H9 (cell line): ENCODE measurements around the gene STAT1. TPM values are rescaled to one million over a fixed set of nuclear protein-coding genes. Genes with fewer than 3 reads are reported as not detected.

Source experiments
- DNase-seq: peaks from one replicate; pipeline ENCODE4 v3.0.0-alpha.2; 2017
- H2AFZ ChIP-seq: one replicate; pipeline ENCODE4 v1.6.1; 2013; ENCODE audit warnings: mild to moderate bottlenecking, low read length, control low read depth, moderate library complexity
- H2AK5ac ChIP-seq: 2 replicates; pipeline ENCODE4 v1.6.1; 2013; ENCODE audit warnings: low read length, control low read depth, mixed read lengths; ENCODE audit not compliant: insufficient read length
- H2BK120ac ChIP-seq: one replicate; pipeline ENCODE4 v1.6.1; 2013; ENCODE audit warnings: low read depth, mild to moderate bottlenecking, low read length, control low read depth, inconsistent platforms; ENCODE audit not compliant: poor library complexity, severe bottlenecking
- H2BK12ac ChIP-seq: 2 replicates; pipeline ENCODE4 v1.6.1; 2013; ENCODE audit warnings: low read length, control low read depth, mixed read lengths, low read depth; ENCODE audit not compliant: insufficient read length
- H2BK15ac ChIP-seq: 2 replicates; pipeline ENCODE4 v1.6.1; 2013; ENCODE audit warnings: low read depth, low read length, control low read depth
- H2BK20ac ChIP-seq: one replicate; pipeline ENCODE4 v1.6.1; 2013; ENCODE audit warnings: low read depth, mild to moderate bottlenecking, low read length, control low read depth, inconsistent platforms; ENCODE audit not compliant: poor library complexity, severe bottlenecking
- H2BK5ac ChIP-seq: 2 replicates; pipeline ENCODE4 v1.6.1; 2013; ENCODE audit warnings: low read length, control low read depth, mixed read lengths; ENCODE audit not compliant: insufficient read length
- H3K14ac ChIP-seq: 2 replicates; pipeline ENCODE4 v1.6.1; 2013; ENCODE audit warnings: low read length, control low read depth; ENCODE audit not compliant: insufficient read depth
- H3K18ac ChIP-seq: 2 replicates; pipeline ENCODE4 v1.6.1; 2013; ENCODE audit warnings: low read depth, mild to moderate bottlenecking, mixed read lengths, low read length, control low read depth; ENCODE audit not compliant: insufficient read length
- H3K23ac ChIP-seq: 2 replicates; pipeline ENCODE4 v1.6.1; 2013; ENCODE audit warnings: low read length, control low read depth, mixed read lengths, low read depth; ENCODE audit not compliant: insufficient read length
- H3K23me2 ChIP-seq: 2 replicates; pipeline ENCODE4 v1.6.1; 2013; ENCODE audit warnings: low read depth, mild to moderate bottlenecking, mixed read lengths, low read length, control low read depth; ENCODE audit not compliant: insufficient read length, poor library complexity, severe bottlenecking
- H3K27ac ChIP-seq: 2 replicates; pipeline ENCODE4 v1.5.1; 2013; ENCODE audit warnings: low read length, control low read depth, mixed read lengths, low read depth; ENCODE audit not compliant: insufficient read length
- H3K27me3 ChIP-seq: 2 replicates; pipeline ENCODE4 v1.6.1; 2013; ENCODE audit warnings: low read length, control low read depth, inconsistent platforms; ENCODE audit not compliant: insufficient read depth
- H3K4ac ChIP-seq: 2 replicates; pipeline ENCODE4 v1.6.1; 2013; ENCODE audit warnings: low read depth, mild to moderate bottlenecking, control low read depth, inconsistent platforms, low read length, moderate library complexity
- H3K4me1 ChIP-seq: 2 replicates; pipeline ENCODE4 v1.6.1; 2013; ENCODE audit warnings: low read length, control low read depth, inconsistent platforms; ENCODE audit not compliant: insufficient read depth
- H3K4me2 ChIP-seq: 2 replicates; pipeline ENCODE4 v1.6.1; 2013; ENCODE audit warnings: low read length, control low read depth, mixed read lengths; ENCODE audit not compliant: insufficient read length, insufficient read depth
- H3K56ac ChIP-seq: 2 replicates; pipeline ENCODE4 v1.6.1; 2013; ENCODE audit warnings: low read depth, mild to moderate bottlenecking, mixed read lengths, low read length, control low read depth; ENCODE audit not compliant: insufficient read length
- H3K79me1 ChIP-seq: 2 replicates; pipeline ENCODE4 v1.6.1; 2013; ENCODE audit warnings: low read depth, mild to moderate bottlenecking, moderate library complexity, low read length, control low read depth, inconsistent platforms; ENCODE audit not compliant: insufficient read depth, poor library complexity, severe bottlenecking
- H3K79me2 ChIP-seq: 2 replicates; pipeline ENCODE4 v1.6.1; 2013; ENCODE audit warnings: low read length, control low read depth, inconsistent platforms; ENCODE audit not compliant: insufficient read depth
- H3K9ac ChIP-seq: 2 replicates; pipeline ENCODE4 v1.6.1; 2013; ENCODE audit warnings: low read length, control low read depth, mixed read lengths; ENCODE audit not compliant: insufficient read length; ENCODE audit errors: extremely low read depth
- H3K9me3 ChIP-seq: one replicate; pipeline ENCODE4 v1.6.1; 2013; ENCODE audit warnings: low read depth, low read length, inconsistent platforms; ENCODE audit not compliant: control insufficient read depth
- H3T11ph ChIP-seq: one replicate; pipeline ENCODE4 v1.6.1; 2013; ENCODE audit warnings: mild to moderate bottlenecking, low read length, control low read depth, inconsistent platforms
- H4K20me1 ChIP-seq: one replicate; pipeline ENCODE4 v1.6.1; 2013; ENCODE audit not compliant: control insufficient read depth, insufficient read length, insufficient read depth
- H4K5ac ChIP-seq: 2 replicates; pipeline ENCODE4 v1.6.1; 2013; ENCODE audit warnings: low read depth, mild to moderate bottlenecking, mixed read lengths, low read length, control low read depth; ENCODE audit not compliant: insufficient read length
- H4K8ac ChIP-seq: replicated peaks from 2 replicates; pipeline ENCODE4 v1.6.1; 2013; ENCODE audit warnings: low read length, control low read depth, mixed read lengths, low read depth; ENCODE audit not compliant: insufficient read length
- H4K91ac ChIP-seq: 2 replicates; pipeline ENCODE4 v1.6.1; 2013; ENCODE audit warnings: low read depth, mild to moderate bottlenecking, moderate library complexity, mixed read lengths, low read length, control low read depth; ENCODE audit not compliant: insufficient read length
- H3K27ac Mint-ChIP-seq, 3 experiments: 2 replicates in 2 of 3; 3 replicates in 1 of 3; pipeline ENCODE4 v1.8.0; 2020 to 2021; ENCODE audit warnings: mixed read lengths in 3 of 3, mild to moderate bottlenecking in 1 of 3, moderate library complexity in 1 of 3
- H3K27me3 Mint-ChIP-seq: 2 replicates; pipeline ENCODE4 v1.8.0; 2021; ENCODE audit warnings: low read depth, mild to moderate bottlenecking, moderate library complexity, mixed read lengths
- H3K36me3 Mint-ChIP-seq, 3 experiments: 2 replicates in 2 of 3; 3 replicates in 1 of 3; pipeline ENCODE4 v1.8.0; 2020 to 2021; ENCODE audit warnings: low read depth in 3 of 3, mixed read lengths in 3 of 3; ENCODE audit not compliant: insufficient read depth in 1 of 3
- H3K4me1 Mint-ChIP-seq, 2 experiments: 2 replicates each; pipeline ENCODE4 v1.8.0; 2020; ENCODE audit warnings: mixed read lengths in 2 of 2
- H3K4me3 Mint-ChIP-seq, 2 experiments: 2 replicates in 1 of 2; 3 replicates in 1 of 2; pipeline ENCODE4 v1.8.0; 2020 to 2021; ENCODE audit warnings: mild to moderate bottlenecking in 2 of 2, mixed read lengths in 2 of 2, moderate library complexity in 1 of 2
- H3K9me3 Mint-ChIP-seq, 2 experiments: 2 replicates in 1 of 2; 3 replicates in 1 of 2; pipeline ENCODE4 v1.8.0; 2020; ENCODE audit warnings: mild to moderate bottlenecking in 2 of 2, mixed read lengths in 2 of 2, moderate library complexity in 1 of 2
- WGBS: extraction: QIAGEN DNeasy Blood & Tissue Kit; methylation state at CpG from one replicate; pipeline ENCODE4 v1.1.7; 2013; ENCODE audit warnings: missing lambda C conversion rate, low lambda C conversion rate, mixed read lengths; ENCODE audit not compliant: insufficient read length; ENCODE audit errors: extremely low coverage; 5-methylcytosine and 5-hydroxymethylcytosine counted together
- total RNA-seq: library from RNA; stranded (reverse); gene quantifications from 2 replicates; pipeline ENCODE4 v1.2.1, GENCODE V29; 2021
- TF ChIP-seq, protein P1 (sequence below): fragments of 200-600 bp; sonication (generic); conservative IDR thresholded peaks from 3 replicates; pipeline ENCODE4 v1.8.0; 2021; ENCODE audit warnings: antibody characterized with exemption, mild to moderate bottlenecking

STAT1 gene
- total RNA-seq, 1 experiment from 2014 or later = 48.1 TPM

DNA sequence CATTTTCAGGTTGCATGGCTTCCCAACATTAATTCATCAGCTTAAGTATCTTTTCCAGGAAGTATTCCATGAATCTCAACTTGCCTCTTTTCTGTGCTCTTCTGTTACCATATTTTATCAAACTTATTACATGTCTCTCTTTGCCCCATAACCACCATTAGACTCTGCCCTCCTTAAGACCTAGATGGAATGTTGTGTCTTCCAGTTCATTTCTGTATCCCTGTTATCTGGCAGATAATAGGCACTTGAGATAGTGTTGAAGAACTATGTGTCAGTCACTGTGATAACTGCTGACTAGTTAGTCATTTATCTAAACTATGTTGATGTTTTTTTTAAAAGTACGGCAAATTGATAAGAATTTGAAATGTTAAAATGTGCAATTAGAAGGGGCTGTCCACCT lies 91.6 kb downstream of the STAT1 start:
- Histone ChIP-seq H2BK15ac (no peak overlapping the region), H2BK5ac (no peak overlapping the region), H2BK20ac (no peak overlapping the region), H3K27ac (no peak overlapping the region), H3K23ac (no peak overlapping the region), H3K4me1 (no peaks in the 10 kb centered on the region), H3K23me2 (no peaks in the 10 kb centered on the region), H3K9ac (no peak overlapping the region), H3K56ac (no peak overlapping the region), H3K9me3 (no peaks in the 10 kb centered on the region), H3K14ac (no peak overlapping the region), H3K4me2 (no peak overlapping the region), H2BK120ac (no peak overlapping the region), H2AK5ac (no peak overlapping the region), H4K5ac (no peak overlapping the region), H2AFZ (no peak overlapping the region), H2BK12ac (no peak overlapping the region), H4K91ac (no peak overlapping the region), H4K20me1 (no peaks in the 10 kb centered on the region), H3T11ph (no peak overlapping the region), H3K18ac (no peak overlapping the region), H3K79me1 (no peaks in the 10 kb centered on the region), H3K79me2 (no peaks in the 10 kb centered on the region), H4K8ac (no peak overlapping the region), H3K27me3 (no peaks in the 10 kb centered on the region), H3K4ac (no peak overlapping the region)
- no peak for DNase-seq
- no peaks in the 10 kb centered on the region for H3K27me3 Mint-ChIP-seq
- 100% methylated on average over 1 of the region's 1 CpG for WGBS
- H3K27ac Mint-ChIP-seq = no peak overlapping the region
- H3K4me1 Mint-ChIP-seq = 0 out of 4 replicates have a peak, but pooled peaks cover 0 to 2% of the 10 kb centered on the region in 2 experiments
- H3K36me3 Mint-ChIP-seq = peaks cover 24 to 42% (median 36%) of the 10 kb centered on the region in 3 experiments
- H3K9me3 Mint-ChIP-seq = no peaks in the 10 kb centered on the region
- TF ChIP-seq, protein P1, sequence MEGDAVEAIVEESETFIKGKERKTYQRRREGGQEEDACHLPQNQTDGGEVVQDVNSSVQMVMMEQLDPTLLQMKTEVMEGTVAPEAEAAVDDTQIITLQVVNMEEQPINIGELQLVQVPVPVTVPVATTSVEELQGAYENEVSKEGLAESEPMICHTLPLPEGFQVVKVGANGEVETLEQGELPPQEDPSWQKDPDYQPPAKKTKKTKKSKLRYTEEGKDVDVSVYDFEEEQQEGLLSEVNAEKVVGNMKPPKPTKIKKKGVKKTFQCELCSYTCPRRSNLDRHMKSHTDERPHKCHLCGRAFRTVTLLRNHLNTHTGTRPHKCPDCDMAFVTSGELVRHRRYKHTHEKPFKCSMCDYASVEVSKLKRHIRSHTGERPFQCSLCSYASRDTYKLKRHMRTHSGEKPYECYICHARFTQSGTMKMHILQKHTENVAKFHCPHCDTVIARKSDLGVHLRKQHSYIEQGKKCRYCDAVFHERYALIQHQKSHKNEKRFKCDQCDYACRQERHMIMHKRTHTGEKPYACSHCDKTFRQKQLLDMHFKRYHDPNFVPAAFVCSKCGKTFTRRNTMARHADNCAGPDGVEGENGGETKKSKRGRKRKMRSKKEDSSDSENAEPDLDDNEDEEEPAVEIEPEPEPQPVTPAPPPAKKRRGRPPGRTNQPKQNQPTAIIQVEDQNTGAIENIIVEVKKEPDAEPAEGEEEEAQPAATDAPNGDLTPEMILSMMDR = no peak
- H3K4me3 Mint-ChIP-seq = no peak overlapping the region
